Ascending aorta (tissue), 2 donors: ENCODE results near the gene HARS1. TPM values are rescaled to one million over a fixed set of nuclear protein-coding genes. Genes with fewer than 3 reads are reported as not detected.
"Not testable (repeated sequence)": the region's sequence is repeated elsewhere in the genome, so short reads cannot be mapped to it uniquely, and the experiment has no call there.

ENCODE experiments used
- DNase-seq, 2 donors: peaks; one replicate each; pipeline ENCODE4 v3.0.0-alpha.2; 2019; ENCODE audit warnings: low spot score in 2 of 2
- H3K27ac ChIP-seq, 2 donors: fragments of 200-600 bp; sonication (generic); one replicate each; pipeline ENCODE4 v1.5.1; 2016 to 2017; ENCODE audit warnings: mild to moderate bottlenecking in 1 of 2
- H3K27me3 ChIP-seq: fragments of 200-600 bp; sonication (generic); one replicate; pipeline ENCODE4 v1.5.1; 2017
- H3K36me3 ChIP-seq, 2 donors: fragments of 200-600 bp; sonication (generic); one replicate each; pipeline ENCODE4 v1.5.1; 2016
- H3K4me1 ChIP-seq, 2 donors: fragments of 200-600 bp; sonication (generic); one replicate each; pipeline ENCODE4 v1.5.1; 2016 to 2017; ENCODE audit warnings: mild to moderate bottlenecking in 1 of 2
- H3K4me3 ChIP-seq, 2 donors: fragments of 200-600 bp; sonication (generic); one replicate each; pipeline ENCODE4 v1.5.1; 2016 to 2017; ENCODE audit warnings: mild to moderate bottlenecking in 1 of 2
- H3K9me3 ChIP-seq, 2 donors: fragments of 200-600 bp; sonication (generic); one replicate each; pipeline ENCODE4 v1.5.1; 2016
- intact Hi-C: fragments of 100-400 bp; cut with DNase I; formaldehyde crosslinking; loops from one replicate; pipeline ENCODE4 v1.15.1; 2023
- total RNA-seq: library from RNA; depleted of rRNA; stranded (reverse); fragments of >200 nt; gene quantifications from one replicate; pipeline ENCODE4 v1.1.0, GENCODE V29; 2016
- TF ChIP-seq, protein P1 (sequence below), 3 experiments: fragments of 200-600 bp in 2 of 3; fragments of 450-650 bp in 1 of 3; sonication (generic) in 2 of 3; IDR thresholded peaks; one replicate each; pipeline ENCODE4 v1.5.1; 2016 to 2019; ENCODE audit warnings: antibody characterized with exemption in 3 of 3, mild to moderate bottlenecking in 1 of 3, moderate library complexity in 1 of 3

The HARS1 gene
- total RNA-seq, 1 donor from 2014 or later, result 68.6 TPM

DNA sequence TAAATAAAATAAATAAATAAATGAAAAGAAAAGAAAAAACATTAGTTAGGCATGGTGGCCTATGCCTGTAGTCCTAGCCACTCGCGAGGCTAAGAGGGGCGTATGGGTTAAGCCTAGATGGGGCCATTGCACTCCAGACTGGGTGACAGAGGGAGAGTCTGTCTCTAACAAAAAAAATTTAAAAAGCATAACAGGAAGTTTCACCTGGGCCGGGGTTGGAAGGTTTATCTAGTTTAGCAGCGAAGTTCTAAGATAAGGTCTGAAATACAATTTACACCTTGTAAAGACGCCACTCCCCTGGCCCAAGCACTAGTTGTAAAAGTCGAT, 27.1 kb upstream of the HARS1 start:
- Histone ChIP-seq H3K4me1 (no peaks in the 10 kb centered on the region), H3K36me3 (no peaks in the 10 kb centered on the region), H3K27ac (no peak overlapping the region), H3K4me3 (no peak overlapping the region), H3K9me3 (no peaks in the 10 kb centered on the region), H3K27me3 (no peaks in the 10 kb centered on the region)
- intact Hi-C loops, result loop anchor here (10.0 kb wide), 2 partner anchors 343 to 607 kb away; partner anchors contain the start of gene TAF7
- DNase-seq, result no peak
- TF ChIP-seq, protein P1, sequence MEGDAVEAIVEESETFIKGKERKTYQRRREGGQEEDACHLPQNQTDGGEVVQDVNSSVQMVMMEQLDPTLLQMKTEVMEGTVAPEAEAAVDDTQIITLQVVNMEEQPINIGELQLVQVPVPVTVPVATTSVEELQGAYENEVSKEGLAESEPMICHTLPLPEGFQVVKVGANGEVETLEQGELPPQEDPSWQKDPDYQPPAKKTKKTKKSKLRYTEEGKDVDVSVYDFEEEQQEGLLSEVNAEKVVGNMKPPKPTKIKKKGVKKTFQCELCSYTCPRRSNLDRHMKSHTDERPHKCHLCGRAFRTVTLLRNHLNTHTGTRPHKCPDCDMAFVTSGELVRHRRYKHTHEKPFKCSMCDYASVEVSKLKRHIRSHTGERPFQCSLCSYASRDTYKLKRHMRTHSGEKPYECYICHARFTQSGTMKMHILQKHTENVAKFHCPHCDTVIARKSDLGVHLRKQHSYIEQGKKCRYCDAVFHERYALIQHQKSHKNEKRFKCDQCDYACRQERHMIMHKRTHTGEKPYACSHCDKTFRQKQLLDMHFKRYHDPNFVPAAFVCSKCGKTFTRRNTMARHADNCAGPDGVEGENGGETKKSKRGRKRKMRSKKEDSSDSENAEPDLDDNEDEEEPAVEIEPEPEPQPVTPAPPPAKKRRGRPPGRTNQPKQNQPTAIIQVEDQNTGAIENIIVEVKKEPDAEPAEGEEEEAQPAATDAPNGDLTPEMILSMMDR (IDR thresholded peaks at IDR 0.05), result no peak

DNA sequence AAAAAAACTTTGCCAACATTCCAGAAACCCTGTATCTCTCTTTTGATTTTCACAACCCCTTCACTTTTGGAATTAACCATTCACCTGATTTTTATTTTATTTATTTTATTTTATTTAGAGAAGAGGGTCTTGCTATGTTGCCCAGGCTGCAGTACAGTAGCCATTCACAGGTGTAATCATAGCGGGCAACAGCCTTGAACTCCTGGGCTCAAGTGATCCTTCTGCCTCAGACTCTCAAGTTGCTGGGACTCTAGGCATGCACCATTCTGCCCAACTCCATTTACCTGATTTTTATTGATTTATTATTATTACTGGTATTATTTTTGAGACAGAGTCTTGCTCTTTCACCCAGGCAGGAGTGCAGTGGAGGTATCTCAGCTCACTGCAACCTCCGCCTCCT, 25.1 kb upstream of the HARS1 start:
- intact Hi-C loops, result loop anchor here (10.0 kb wide), 2 partner anchors 341 to 609 kb away; partner anchors contain the start of gene TAF7

DNA sequence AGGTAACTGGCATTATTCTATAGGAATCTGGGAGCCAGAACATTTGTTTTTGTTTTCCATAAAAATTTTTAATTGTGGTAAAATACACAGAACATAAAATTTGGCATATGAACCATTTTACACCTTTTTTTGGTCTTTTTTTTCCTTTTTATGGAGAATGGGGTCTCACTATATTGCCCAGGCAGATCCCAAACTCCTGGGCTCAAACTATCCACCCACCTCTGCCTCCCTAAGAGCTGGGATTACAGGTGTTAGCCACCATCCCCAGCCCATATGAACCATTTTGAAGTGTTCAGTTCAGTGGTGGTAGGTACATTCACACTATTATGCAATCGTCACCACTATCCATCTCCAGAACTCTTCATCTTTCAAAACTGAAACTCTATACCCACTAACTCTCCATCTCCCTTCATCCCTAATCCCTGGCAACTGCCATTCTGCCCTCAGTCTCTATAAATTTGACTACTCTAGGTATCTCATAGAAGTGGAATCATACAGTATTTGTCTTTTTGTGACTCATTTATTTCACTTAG, 22.5 kb upstream of the HARS1 start:
- Histone ChIP-seq H3K9me3 (no peaks in the 10 kb centered on the region), H3K4me3 (no peak overlapping the region), H3K27ac (no peak overlapping the region), H3K4me1 (peaks cover 0 to 4% of the 10 kb centered on the region in 2 donors), H3K27me3 (no peaks in the 10 kb centered on the region), H3K36me3 (no peaks in the 10 kb centered on the region)
- TF ChIP-seq, protein P1 (IDR thresholded peaks at IDR 0.05), result no peak
- no peak for DNase-seq
- intact Hi-C loops, result loop anchor here (10.0 kb wide), 2 partner anchors 339 to 611 kb away; partner anchors contain the start of gene TAF7

More for the DNA sequence above, 25.1 kb upstream of the HARS1 start:
- H3K27me3 ChIP-seq, H3K27ac ChIP-seq, H3K9me3 ChIP-seq, H3K4me3 ChIP-seq, H3K4me1 ChIP-seq, H3K36me3 ChIP-seq, DNase-seq: not testable (repeated sequence)

DNA sequence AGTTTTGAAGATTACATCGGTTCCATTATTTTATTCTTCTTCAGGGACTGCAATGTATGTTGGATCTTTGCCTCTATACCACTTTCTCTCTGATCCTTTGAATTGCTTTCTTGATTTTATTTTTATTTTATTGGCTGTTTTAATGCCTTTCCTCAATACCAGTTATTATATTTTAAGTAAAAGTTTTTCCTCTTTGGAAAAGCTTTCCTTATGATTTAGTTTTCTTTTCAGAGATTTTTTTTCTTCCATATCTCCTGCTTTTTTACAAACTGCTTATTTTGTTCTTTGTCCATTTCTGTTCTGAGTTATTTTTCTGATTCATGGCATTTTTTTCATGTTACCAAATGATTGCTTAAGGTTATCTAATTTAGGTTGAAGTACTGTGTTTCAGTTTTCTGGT, 20.6 kb upstream of the HARS1 start:
- Histone ChIP-seq H3K27me3 (no peaks in the 10 kb centered on the region), H3K4me3 (peak overlapping the region in 1 of 2 donors; percentile 64), H3K4me1 (peaks cover 0 to 4% of the 10 kb centered on the region in 2 donors), H3K36me3 (no peaks in the 10 kb centered on the region), H3K9me3 (no peaks in the 10 kb centered on the region), H3K27ac (peak overlapping the region; percentile 90 to 94)
- TF ChIP-seq, protein P1 (IDR thresholded peaks at IDR 0.05), result no peak
- DNase-seq, result no peak
- intact Hi-C loops, result loop anchor here (1.0 to 10.0 kb wide), 5 partner anchors 11 to 613 kb away; partner anchors contain the start of genes APBB3, SLC35A4, TAF7 and ZMAT2

DNA sequence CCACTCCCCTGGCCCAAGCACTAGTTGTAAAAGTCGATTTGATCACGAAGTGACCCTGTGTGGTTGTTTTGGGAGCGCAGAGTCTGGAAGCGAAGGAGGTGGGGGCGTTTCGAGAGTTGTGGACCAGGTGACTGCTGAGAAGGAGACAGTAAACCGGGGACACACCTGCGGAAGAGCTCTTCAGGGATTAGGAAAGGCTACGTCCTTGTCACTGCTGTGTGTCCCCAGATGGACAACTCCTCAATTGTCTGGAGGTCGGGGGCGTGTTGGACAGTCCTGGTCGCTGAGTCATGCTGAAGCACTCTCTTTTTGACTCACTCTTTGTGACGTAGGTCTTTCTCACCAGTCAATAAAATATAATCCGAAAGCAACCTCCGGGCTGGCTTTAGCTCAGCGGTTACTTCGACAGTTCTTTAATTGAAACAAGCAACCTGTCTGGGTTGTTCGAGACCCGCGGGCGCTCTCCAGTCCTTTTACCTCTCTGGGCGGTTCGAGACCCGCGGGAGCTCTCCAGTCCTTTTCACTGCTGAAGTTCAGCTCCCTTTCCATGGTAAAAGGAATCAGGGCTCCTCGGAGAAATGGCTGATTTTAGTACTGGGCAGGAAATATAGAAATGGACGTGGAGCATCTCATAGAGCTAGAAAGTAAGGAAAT, 19.9 kb upstream of the HARS1 start:
- H3K36me3 ChIP-seq, result peaks cover 0 to 6% of the 10 kb centered on the region in 2 donors
- TF ChIP-seq, protein P1 (IDR thresholded peaks at IDR 0.05), result no peak
- H3K4me3 ChIP-seq, result peak overlapping the region; percentile 64 to 71
- intact Hi-C loops, result loop anchor here (1.0 to 10.0 kb wide), 5 partner anchors 11 to 614 kb away; partner anchors contain the start of genes APBB3, SLC35A4, TAF7 and ZMAT2
- peak overlapping the region; percentile 90 to 94 for H3K27ac ChIP-seq
- H3K27me3 ChIP-seq, result no peaks in the 10 kb centered on the region
- peaks cover 0 to 4% of the 10 kb centered on the region in 2 donors for H3K4me1 ChIP-seq
- H3K9me3 ChIP-seq, result no peaks in the 10 kb centered on the region
- DNase-seq, result peak; percentile 76 to 97

DNA sequence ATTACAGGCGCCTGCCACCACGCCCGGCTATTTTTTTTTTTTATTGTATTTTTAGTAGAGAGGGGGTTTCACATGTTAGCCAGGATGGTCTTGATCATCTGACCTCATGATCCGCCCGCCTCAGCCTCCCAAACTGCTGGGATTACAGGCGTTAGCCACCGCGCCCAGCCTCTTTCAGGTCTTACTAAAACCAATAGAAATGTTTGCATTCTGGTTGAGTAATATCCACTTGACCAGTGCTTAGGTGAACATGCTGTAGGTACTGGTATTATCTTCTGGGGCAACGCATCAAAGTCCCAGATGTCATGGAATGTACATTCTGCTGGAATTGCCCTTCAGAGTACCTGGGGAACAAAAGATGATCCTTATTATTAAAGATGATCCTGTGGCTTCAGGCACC, 17.6 kb upstream of the HARS1 start:
- intact Hi-C loops, H3K27me3 ChIP-seq, H3K9me3 ChIP-seq, H3K27ac ChIP-seq, H3K4me3 ChIP-seq, DNase-seq, H3K4me1 ChIP-seq: not testable (repeated sequence)
- peaks cover 19 to 28% of the 10 kb centered on the region in 2 donors for H3K36me3 ChIP-seq
